Muscle layer of colon (tissue), 2 donors: ENCODE results near the gene SRSF1.
A peak's percentile ranks its signal among the peaks of the same experiment; 100 is the strongest.

Source experiments
- H3K27ac ChIP-seq: one replicate; pipeline ENCODE4 v1.7.0; 2013; ENCODE audit warnings: low read depth, mild to moderate bottlenecking, low read length, moderate library complexity
- H3K27me3 ChIP-seq, 2 donors: one replicate each; pipeline ENCODE4 v1.7.0; 2013; ENCODE audit warnings: low read length in 2 of 2, mild to moderate bottlenecking in 2 of 2; ENCODE audit not compliant: insufficient read depth in 2 of 2, control insufficient read depth in 1 of 2
- H3K36me3 ChIP-seq: one replicate; pipeline ENCODE4 v1.7.0; 2013; ENCODE audit warnings: mild to moderate bottlenecking, low read length; ENCODE audit not compliant: insufficient read depth
- H3K4me1 ChIP-seq: one replicate; pipeline ENCODE4 v1.7.0; 2013; ENCODE audit warnings: mild to moderate bottlenecking, low read length; ENCODE audit not compliant: insufficient read depth
- H3K4me3 ChIP-seq, 2 donors: one replicate each; pipeline ENCODE4 v1.7.0; 2013; ENCODE audit warnings: low read length in 2 of 2, low read depth in 1 of 2, mild to moderate bottlenecking in 1 of 2, moderate library complexity in 1 of 2
- H3K9ac ChIP-seq: one replicate; pipeline ENCODE4 v1.7.0; 2013; ENCODE audit warnings: low read length
- H3K9me3 ChIP-seq: one replicate; pipeline ENCODE4 v1.7.0; 2013; ENCODE audit warnings: mild to moderate bottlenecking, low read length
- donor health status: abdominal sarcoma.
- donor health status: Adenocarcinoma of cecum.

SRSF1 gene

DNA sequence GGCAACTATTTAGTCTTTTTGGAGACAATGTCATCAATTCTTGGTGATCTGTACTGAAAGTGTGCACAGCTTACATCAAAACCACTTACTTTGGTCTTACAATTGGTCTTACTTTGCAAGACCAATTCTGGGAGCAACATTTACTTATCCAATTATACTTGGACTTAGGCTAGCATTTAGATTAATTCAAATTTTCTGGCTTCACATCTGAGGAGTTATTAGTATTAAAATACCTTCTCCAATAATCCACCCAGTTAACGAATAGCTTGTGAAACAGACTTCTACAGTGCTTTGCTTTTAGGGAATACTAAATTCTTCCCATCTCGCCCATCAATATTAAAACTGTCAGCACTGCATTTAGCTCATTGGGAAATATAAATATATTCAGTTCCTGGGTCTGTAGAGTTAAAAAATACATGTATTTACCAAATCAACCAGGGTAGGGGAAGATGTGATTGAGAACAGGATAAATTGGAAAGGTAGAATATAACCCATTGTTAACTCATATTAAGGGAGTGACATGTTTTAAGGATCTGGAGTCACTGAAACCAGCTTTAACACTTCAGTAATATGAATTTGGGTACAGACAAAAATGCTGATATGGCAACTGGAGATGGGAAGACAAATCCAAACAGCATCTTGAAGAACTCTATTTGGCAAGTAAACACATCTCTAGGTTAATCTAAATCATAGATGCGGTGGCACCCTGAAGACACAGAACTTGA is 9.8 kb downstream of the SRSF1 start:
- no peak overlapping the region for H3K27ac ChIP-seq
- H3K27me3 ChIP-seq, result no peaks in the 10 kb centered on the region
- H3K36me3 ChIP-seq, result peaks cover 20% of the 10 kb centered on the region
- H3K4me1 ChIP-seq, result peaks cover 33% of the 10 kb centered on the region
- H3K9ac ChIP-seq, result no peak overlapping the region
- no peak overlapping the region for H3K4me3 ChIP-seq
- no peaks in the 10 kb centered on the region for H3K9me3 ChIP-seq

DNA sequence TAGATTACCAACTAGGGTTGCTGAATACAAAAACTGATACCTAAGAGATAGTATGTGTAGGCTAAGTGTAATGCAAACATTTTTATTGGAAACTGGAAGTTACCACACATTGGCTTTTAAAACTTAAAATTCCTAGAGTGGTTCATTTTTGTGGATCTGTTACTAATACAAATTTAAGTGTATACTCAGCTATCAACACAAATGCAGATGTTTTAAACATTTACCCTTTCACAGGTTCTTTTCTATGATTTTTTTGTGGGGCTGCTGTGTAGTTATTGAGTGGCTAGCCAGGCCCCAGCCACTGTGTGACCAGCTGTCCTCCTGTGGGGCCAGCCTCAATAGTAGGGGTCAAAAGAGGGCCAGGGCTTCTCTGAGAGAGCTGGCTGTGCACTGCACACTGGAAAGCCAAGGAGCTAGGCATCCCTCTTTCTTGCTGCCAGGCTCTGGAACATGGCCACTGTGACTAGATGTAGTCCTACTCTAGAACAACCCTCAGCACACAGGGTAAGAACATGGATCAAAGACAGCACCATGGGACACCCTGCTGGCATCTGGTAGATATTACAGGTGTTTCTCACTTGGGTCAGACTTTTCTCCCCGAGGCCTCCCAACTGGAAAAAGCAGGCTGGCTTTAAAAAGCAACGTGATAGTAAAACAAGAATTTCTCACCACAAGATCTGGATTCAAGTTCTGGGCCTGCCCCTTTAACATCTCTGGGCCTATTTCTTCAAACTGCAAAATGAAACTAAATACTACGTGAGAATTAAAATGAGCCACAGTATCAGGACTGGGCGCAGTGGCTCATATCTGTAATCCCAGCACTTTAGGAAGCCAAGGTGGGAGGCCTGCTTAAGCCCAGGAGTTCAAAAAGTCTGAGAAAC is 11.7 kb downstream of the SRSF1 start:
- peaks cover 14% of the 10 kb centered on the region for H3K36me3 ChIP-seq
- peaks cover 29% of the 10 kb centered on the region for H3K4me1 ChIP-seq
- peak overlapping the region; percentile 83 for H3K27ac ChIP-seq
- no peaks in the 10 kb centered on the region for H3K9me3 ChIP-seq
- no peaks in the 10 kb centered on the region for H3K27me3 ChIP-seq
- H3K4me3 ChIP-seq, result no peak overlapping the region
- H3K9ac ChIP-seq, result no peak overlapping the region

DNA sequence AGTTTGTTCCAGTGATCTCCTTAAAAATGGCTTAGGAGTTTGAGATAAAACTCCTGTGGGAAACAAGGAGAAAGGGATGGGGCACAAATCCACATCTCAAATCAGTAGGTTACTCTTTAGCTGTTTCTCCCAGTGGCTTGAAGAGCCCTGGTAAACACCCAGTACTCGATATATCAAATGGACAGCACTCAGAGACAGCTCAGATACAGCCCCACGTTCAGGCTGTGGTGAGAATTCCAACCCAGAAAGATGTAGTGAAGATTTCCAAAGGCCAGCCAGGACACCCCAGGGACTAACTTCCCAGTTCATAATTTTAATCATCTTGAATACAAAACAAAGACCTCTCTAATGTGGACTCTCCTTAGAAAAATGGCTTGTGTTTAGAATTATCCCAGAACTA is 12.6 kb downstream of the SRSF1 start:
- no peak overlapping the region for H3K4me3 ChIP-seq
- peaks cover 11% of the 10 kb centered on the region for H3K36me3 ChIP-seq
- H3K27ac ChIP-seq, result peak overlapping the region; percentile 83
- peaks cover 27% of the 10 kb centered on the region for H3K4me1 ChIP-seq
- no peaks in the 10 kb centered on the region for H3K27me3 ChIP-seq
- H3K9ac ChIP-seq, result no peak overlapping the region
- no peaks in the 10 kb centered on the region for H3K9me3 ChIP-seq

DNA sequence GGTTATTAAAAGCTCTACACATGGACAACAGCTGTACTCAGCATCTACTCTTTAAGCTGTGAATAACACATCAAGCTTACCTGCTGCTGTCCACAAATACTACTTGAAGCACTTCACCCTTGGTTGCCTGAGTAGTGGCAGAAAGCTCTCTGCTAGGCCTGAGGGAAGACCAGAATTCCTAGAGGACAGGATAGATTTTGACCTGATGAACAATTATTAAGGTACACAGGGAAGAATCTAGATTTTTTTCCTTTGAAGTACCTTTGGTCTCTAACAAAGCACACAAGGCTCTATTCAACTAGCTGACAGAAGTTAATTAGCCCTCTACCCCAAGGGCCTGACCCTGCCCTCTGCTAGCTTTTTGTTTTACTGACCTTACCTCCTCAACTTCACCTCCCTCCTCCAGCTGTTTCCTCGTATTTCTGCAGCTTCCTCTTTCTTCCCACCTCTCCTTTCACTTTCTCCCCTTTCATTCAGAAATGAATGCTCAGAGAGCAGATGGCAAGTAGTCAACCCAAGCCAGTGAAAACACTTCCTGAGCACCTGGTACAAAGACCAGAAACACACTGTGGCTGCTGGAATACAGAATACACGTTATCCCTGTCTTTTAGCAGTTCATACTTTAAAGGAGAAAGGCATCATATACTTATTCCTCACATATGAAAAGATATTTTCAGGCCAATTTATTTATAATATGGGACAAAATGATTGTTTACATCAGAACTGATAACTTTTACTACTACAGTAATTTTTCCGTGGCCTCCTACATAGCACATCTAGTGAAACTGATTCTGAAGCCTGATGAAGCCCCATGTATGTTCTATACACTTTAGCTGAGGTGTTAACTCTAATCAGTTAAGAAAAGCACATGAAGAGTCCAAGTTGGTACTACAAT is 13.3 kb downstream of the SRSF1 start:
- H3K9ac ChIP-seq, result no peak overlapping the region
- peaks cover 34% of the 10 kb centered on the region for H3K4me1 ChIP-seq
- peak overlapping the region; percentile 83 for H3K27ac ChIP-seq
- H3K9me3 ChIP-seq, result no peaks in the 10 kb centered on the region
- no peak overlapping the region for H3K4me3 ChIP-seq
- no peaks in the 10 kb centered on the region for H3K27me3 ChIP-seq
- peaks cover 11% of the 10 kb centered on the region for H3K36me3 ChIP-seq

DNA sequence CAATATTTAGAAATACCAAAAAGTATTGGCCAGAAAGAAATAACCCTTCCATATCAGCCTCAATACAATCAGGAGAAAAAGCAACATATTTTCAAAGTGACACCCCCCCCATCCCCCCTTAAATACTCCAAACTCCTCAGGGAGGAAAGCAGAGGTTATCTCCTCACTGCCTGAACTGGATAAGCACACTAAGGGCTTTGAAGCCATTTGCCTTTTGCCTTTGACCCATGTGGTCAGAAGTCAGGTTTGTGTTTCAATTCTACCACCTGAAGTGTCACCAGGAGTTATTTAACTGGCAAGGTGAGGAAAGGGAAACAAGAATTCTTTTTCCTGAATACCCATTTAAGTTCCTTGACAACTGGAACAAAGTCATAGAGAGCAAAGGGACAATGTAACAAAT is 15.5 kb downstream of the SRSF1 start:
- H3K4me1 ChIP-seq, result peaks cover 37% of the 10 kb centered on the region
- H3K9ac ChIP-seq, result no peak overlapping the region
- H3K27ac ChIP-seq, result no peak overlapping the region
- peaks cover 2% of the 10 kb centered on the region for H3K36me3 ChIP-seq
- no peaks in the 10 kb centered on the region for H3K27me3 ChIP-seq
- no peaks in the 10 kb centered on the region for H3K9me3 ChIP-seq
- H3K4me3 ChIP-seq, result no peak overlapping the region

DNA sequence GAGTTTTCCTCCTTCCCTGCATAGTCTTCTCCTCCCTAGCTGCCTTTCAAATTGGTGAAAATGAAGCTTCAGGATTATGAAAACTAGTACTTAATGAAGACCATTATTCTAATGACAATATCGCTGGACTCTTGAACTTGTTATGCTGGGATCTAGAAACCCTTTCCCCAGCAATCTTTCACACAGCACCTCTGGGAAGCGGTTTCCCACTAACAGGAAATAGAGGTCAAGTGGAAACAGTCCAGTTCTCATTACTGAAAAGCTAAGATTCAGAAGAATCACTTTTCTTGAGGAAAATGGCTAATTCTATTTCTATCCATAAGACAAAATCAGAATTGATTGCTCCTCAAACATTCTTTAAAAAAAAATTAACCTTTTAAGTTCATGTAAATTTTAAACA is 17.0 kb downstream of the SRSF1 start:
- Histone ChIP-seq H3K9ac (no peak overlapping the region), H3K4me1 (peaks cover 38% of the 10 kb centered on the region), H3K27me3 (no peaks in the 10 kb centered on the region), H3K36me3 (no peaks in the 10 kb centered on the region), H3K9me3 (no peaks in the 10 kb centered on the region), H3K4me3 (no peak overlapping the region), H3K27ac (no peak overlapping the region)

DNA sequence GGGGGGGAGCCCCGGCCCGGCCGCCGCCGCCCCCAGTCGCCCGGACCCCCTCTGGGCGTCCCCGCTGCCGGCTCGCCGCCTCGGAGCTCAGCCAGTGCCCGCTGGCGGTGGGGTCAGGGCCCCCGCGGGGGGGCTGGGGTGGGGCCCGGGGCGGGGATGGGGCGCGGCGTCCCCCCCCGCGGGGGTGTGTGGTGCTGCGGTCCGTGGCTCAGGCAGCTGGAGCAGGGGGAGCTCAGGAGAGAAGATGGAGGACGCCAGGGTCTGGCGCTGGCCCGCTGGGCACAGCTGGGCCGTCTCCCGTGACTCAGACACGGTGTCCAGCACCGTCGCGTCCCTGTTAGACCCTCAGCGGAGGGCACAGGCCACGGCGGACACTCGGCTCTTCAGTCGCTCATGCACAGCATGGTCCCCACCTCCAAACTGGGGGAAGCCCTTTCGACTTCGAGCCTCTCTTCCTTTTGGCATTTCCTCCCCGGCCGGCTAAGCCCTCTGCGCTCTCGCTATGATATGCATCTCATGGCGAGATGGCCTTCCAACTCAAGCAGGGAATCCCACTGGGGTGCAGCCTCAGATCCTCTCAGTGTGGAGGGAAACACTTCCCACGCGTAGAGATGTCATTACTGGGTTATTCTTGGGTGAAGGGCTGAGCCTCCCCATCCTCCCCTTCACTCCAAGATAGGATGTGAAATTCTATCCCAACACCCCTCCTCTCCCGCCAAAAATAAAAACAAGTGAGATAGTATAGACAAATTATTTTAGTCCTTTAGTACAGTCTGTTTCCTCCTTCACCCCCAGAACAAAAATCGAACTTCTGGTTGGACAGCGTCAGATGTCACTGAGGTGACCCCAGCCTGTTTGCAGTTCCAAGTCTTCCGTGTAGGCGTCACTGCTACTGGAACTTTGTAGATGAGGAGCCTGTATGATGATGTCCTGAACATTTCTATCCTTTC is 18.5 kb downstream of the SRSF1 start:
- H3K4me3 ChIP-seq, result peak overlapping the region; percentile 51 to 77
- H3K9me3 ChIP-seq, result no peaks in the 10 kb centered on the region
- H3K9ac ChIP-seq, result peak overlapping the region; percentile 79
- peak overlapping the region; percentile 82 for H3K27ac ChIP-seq
- peaks cover 38% of the 10 kb centered on the region for H3K4me1 ChIP-seq
- no peaks in the 10 kb centered on the region for H3K27me3 ChIP-seq
- H3K36me3 ChIP-seq, result no peaks in the 10 kb centered on the region

DNA sequence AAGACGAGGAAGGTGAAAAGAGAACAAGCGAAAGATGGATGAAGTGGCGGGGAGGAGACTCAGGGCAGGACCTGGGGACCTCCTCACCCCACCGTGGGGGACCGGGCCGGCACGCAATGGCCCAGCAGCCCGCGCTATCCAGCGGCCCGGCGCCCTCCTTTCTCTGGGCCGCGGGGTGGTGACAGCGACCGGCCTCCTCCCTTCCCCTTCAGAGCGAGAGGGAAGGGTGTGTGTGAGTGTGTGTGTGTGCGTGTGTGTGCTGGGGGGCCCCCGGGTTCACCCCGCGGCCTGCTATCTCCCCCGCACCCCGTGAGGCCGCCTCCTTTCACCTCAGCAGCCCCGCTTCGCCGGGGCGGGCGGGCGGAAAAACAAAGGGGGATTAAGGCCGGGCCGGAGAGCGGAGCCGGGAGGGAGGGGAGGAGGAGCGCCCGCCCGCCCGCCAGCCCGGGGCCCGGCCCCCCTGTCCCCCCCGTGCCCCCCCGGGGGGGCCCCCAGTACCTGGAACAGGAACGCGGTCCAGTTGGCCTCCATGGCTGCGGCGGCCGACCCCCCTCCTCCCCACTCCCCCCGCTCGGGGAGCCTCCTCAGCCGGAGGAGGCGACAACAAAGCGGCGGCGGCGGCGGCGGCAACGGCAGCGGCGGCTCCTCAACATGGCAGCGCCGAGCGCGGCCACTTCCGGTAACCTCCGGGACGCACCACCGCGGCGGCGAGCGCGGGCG is 19.3 kb downstream of the SRSF1 start, which contains the start of gene VEZF1:
Gene VEZF1, minus strand, starts transcription at position 674 of the 720 bp plus-strand sequence. Its CDS starts 143 bp downstream, at position 531.
- Histone ChIP-seq H3K27ac (peak within 1 kb of the TSS; percentile 99), H3K4me1 (peaks cover 43% of the 10 kb centered on the region)

DNA sequence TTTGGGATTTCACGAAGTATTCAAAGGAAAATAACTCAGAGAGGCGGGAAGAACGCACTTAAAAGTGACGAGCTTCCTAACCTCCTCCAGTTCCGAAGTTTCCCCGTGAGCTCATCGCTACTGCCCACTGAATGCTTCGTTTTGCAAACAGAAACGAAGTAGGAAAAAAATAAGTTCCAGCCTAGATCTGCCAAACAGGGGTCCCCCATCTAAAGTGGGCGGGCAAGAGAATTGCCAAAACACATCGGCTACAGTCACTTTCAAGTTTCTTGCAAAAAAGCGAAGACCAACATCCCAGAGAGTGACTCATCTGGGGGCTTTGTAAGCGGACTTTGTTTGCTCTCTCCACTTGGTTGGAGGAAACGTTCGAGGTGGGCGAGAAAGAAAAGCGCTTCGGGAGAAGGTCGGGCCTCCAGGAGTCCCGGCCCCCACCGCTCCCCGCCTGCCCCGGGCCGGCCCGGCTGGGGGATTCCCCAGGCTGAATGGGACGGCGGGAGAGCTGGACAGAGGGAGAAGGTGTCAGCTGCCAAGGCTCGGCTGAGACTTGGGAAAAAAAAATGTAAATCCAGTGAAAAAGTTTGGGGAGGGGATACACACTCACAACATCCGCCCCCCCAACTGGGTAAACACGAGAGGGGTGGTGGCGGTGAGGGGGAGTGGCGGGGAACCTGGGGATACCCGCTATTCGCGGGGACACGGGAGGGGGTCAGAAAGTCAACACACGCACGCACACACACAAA is 20.0 kb downstream of the SRSF1 start:
- Histone ChIP-seq H3K27ac (peak overlapping the region; percentile 99), H3K4me1 (peaks cover 50% of the 10 kb centered on the region), H3K9me3 (no peaks in the 10 kb centered on the region)

More for the DNA sequence above, 19.3 kb downstream of the SRSF1 start, which contains the start of gene VEZF1:
- H3K27me3 ChIP-seq, result no peaks in the 10 kb centered on the region
- H3K9me3 ChIP-seq, result no peaks in the 10 kb centered on the region
- H3K9ac ChIP-seq, result peak within 1 kb of the TSS; percentile 93
- H3K4me3 ChIP-seq, result peak within 1 kb of the TSS; percentile 82
- H3K36me3 ChIP-seq, result no peaks in the 10 kb centered on the region

More for the DNA sequence above, 20.0 kb downstream of the SRSF1 start:
- H3K27me3 ChIP-seq, result no peaks in the 10 kb centered on the region
- peak overlapping the region; percentile 93 for H3K9ac ChIP-seq
- H3K4me3 ChIP-seq, result peak overlapping the region; percentile 82
- H3K36me3 ChIP-seq, result no peaks in the 10 kb centered on the region
